ENCODE results near the gene TSHZ2.
"Not testable (repeated sequence)": the region's sequence is repeated elsewhere in the genome, so short reads cannot be mapped to it uniquely, and the experiment has no call there.

TSHZ2 gene

GRCh38 chr20:53087037-53087777 lies 115.0 kb downstream of the TSHZ2 start:
- no peak for DNase-seq

- no peak for DNase-seq
These were observed 116.6 kb downstream of the TSHZ2 start for GRCh38 chr20:53088786-53089185.

GRCh38 chr20:53089851-53090250 lies 117.7 kb downstream of the TSHZ2 start:
- DNase-seq, result not testable (repeated sequence)

DNA sequence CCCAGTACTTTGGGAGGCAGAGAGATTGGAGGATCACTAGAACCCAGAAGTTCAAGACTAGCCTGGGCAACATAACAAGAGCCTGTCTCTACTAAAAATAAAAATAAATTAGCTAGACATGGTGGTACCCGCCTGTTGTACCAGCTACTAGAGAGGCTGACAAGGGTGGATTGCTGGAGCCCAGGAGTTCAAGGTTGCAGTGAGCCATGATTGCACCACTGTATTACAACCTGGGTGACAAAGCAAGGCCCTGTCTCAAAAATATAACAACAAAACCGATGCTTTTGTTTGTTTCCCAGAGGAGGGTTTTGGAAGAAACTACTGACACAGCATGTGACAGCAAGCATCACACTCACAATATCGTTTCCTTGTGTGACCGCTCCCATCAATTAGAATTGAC lies 119.6 kb downstream of the TSHZ2 start:
- DNase-seq, result no peak

GRCh38 chr20:53092772-53093300 lies 120.7 kb downstream of the TSHZ2 start:
- no peak for DNase-seq

- no peak for DNase-seq
These were observed 125.2 kb downstream of the TSHZ2 start for GRCh38 chr20:53097371-53097770.

- DNase-seq, result no peak
These were observed 125.6 kb downstream of the TSHZ2 start for GRCh38 chr20:53097791-53098190.

- no peak for DNase-seq
These were observed 126.5 kb downstream of the TSHZ2 start for GRCh38 chr20:53098621-53099020.

- no peak for DNase-seq
These were observed 127.7 kb downstream of the TSHZ2 start for GRCh38 chr20:53099856-53100255.

- DNase-seq, result no peak
These were observed 128.3 kb downstream of the TSHZ2 start for GRCh38 chr20:53100476-53100911.

- DNase-seq, result no peak
These were observed 130.0 kb downstream of the TSHZ2 start for GRCh38 chr20:53101992-53102760.

DNA sequence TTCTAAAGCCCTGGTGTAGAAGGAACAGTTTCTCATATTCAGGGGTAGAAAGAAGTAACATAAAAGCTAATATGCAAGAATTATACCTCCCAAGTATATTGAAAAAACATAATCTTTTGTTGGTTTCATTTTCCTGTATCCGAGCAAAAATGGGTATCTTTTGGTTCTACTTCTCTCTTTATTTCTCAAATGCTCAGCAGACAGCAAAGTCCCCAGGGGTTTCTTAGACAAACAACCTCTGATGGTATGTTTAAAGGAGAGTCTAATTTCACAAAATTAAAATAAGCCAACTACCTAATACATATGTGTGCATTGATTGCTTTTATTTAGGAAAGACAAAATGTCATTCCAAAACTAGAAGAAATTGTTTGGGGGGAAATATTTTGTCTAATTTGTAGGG lies 131.0 kb downstream of the TSHZ2 start:
- no peak for DNase-seq

DNA sequence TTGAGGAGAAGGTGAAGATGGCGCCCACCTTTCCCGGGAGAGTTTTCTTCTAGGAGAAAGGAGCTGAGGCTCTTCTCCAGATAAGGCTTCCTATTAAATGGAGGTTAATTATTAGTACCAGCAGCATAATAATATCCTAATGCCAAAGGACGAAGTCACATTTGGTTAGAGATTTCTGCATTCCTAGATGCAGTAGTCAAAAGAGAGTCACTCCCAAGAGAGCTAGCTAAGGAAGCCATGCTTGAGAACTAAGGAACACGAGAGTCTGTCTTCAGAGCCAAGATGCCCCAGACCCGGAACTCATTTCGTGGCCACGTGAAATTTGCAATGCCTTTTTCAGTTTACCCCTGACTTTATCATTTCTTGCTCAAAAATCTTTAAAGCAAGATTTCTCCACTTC lies 132.7 kb downstream of the TSHZ2 start:
- no peak for DNase-seq

- no peak for DNase-seq
These were observed 144.6 kb downstream of the TSHZ2 start for GRCh38 chr20:53116733-53117132.

DNA sequence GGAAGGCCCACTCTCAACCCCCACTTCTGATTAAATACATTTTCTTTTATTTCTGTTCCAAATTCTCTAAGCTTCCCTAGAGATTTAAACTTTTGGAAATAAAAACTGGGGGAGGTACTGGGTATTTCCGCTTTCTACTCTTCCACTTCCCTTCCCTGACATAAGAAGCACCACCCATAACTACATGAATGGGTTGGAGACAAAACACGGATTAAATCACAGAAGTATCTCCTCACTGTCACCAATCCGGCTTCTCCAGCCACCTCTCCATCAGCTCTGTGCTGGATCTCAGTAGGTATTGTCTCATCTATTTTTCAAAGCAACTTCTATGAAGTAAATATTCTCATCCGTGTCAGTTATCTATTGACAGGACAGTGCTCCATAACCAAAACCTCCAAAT lies 150.7 kb downstream of the TSHZ2 start:
- no peak for DNase-seq

GRCh38 chr20:53124075-53124551 lies 152.0 kb downstream of the TSHZ2 start:
- no peak for DNase-seq

- DNase-seq, result no peak
These were observed 152.6 kb downstream of the TSHZ2 start for GRCh38 chr20:53124803-53125202.

DNA sequence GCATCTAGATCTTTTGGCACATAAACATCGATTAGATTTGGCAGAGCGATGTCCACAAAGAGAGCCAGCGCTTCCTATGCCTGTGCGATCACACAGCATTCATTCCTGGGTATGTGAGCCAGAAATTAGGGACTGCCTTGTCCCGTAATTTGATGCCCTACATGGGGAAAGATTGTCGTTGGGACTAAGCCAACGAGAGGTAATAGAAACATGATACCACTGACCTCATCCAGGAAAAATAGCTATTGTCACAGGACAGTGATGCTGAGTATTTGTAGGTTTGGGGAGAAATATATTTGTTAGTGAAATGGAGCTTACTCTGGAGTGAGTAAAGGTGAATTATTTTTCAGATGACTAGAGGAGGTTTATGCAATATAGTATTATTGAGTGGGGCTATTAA lies 154.0 kb downstream of the TSHZ2 start:
- DNase-seq, result no peak

DNA sequence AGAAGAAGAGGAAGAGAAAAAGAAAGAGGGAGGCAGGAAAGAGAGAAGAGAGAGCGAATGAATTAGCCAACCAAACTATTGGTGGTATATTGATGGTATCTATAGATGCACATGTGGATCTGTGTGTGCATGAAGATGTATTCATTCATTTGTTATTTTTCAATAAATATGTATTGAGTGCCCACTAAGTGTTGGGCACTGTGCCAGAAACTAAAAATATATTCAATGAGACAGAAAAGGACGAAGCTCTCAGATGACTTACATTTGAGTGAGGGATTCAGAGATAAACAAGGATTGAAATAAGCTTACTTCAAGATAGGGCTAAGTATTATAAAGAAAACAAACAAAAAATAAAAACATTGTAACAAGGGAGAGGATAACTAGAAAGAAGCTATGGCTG lies 154.9 kb downstream of the TSHZ2 start:
- no peak for DNase-seq

- no peak for DNase-seq
These were observed 155.8 kb downstream of the TSHZ2 start for GRCh38 chr20:53128004-53128403.

DNA sequence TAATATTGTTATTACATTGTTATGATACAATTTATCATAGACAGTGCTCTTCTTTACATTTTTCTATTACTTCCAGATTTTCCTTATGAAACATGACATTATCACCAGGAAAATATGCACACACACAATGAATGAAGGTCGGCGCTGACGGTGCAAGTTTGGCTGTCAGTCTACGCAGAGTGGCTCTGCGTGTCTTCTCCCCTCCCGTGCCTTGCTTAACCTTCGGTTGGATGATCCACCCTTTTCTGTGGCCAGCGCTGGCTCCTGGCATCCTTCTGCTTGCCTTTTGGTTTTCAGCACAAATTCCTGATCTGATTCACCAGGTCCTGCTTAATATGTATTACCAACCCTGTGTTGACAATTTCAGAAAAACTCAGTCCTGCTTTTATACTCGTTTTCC lies 157.4 kb downstream of the TSHZ2 start:
- no peak for DNase-seq

- no peak for DNase-seq
These were observed 158.6 kb downstream of the TSHZ2 start for GRCh38 chr20:53130795-53131194.

DNA sequence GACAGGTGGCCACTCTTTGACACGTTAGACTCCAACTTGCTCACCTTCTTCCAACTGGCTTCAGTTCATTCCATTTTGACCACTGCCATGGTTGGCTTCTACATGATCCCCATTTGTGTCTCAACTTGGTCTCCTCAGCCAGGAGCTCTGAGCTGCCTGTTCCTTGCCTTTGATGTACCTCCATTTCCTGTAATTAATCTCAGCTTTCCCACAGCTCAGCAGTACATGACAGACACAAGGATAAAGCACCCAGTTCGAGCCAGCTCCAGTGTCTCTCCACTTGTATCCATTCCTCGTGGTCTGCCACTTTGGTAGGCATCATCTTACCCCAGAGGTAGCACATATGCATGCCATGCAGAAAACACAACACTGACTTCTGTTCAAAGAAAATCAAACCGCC lies 161.0 kb downstream of the TSHZ2 start:
- no peak for DNase-seq

DNA sequence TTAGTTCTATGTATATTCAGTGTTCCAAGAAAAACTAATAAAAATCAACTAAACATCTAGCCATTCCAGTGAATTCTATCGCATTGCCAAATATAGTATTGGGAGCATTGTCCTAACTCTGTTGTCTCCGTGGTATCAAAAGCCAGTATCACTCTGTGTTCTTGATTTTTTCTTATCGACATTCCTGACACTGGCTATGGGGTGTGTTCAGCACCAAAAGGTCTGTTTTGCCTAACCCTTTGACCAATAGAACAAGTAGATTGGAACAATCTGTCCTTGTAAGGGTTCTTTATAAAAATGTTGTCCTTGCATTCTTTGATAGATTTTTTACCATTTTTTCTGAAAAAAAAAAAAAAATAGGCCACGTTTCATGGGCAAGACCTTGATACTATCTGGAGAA lies 161.5 kb downstream of the TSHZ2 start:
- DNase-seq, result no peak

Measured in CD4-positive, alpha-beta T cell treated with Interleukin-17A for 4 hours (primary cell).